Measurements from ENCODE around the gene ADI1. TPM values are rescaled to one million over a fixed set of nuclear protein-coding genes. Genes with fewer than 3 reads are reported as not detected.

Gene ADI1
- total and polyA plus RNA-seq, 12 donors = 50.0 to 160 (median 103) TPM

DNA sequence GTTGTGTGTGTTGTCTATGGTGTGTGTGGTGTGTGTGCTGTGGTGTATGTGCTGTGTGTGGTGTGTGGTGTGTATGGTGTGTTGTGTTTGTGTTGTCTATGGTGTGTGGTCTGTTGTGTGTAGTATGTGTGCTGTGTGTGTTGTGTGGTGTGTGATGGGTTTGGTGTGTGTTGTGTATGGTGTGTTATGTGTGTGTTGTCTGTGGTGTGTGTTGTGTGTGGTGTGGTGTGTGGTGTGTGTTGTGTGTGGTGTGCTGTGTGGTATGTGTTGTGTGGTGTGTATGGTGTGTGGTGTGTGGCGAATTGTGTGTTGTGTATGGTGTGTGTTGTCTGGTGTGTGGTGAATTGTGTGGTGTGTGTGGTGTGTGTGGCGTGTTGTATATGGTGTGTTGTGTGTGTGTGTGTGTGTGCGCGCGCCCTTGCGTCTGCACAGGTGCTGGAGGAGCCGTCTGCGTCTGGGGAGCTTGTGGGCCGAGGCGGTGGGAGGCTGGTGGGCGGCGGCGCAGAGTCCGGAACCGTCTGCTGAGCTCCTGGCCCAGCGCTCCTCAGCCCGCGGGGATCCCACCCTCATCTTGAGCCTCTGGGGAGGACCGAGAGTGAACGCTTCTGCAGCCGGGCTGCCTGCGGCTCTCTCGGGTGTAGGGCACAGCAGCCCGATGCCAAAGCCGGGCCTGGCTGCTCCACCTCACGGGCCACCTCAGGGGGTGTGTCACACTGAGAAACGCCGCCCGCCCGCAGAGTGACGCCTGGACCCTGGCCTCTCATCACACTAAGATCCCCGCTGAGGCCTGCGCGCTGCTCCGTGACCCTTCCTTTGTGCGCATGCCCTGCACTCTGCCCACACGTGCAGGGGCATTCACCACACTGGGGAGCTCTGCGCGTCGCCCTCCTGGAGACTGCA is 8.8 kb upstream of the ADI1 start:
- intact Hi-C loops (cut with DNase I) = no loop called here
- Histone ChIP-seq H3K27me3 (no peaks in the 10 kb centered on the region), H3K27ac (no peak overlapping the region), H3K36me3 (replicated peaks in 1 of 2) (no peaks in the 10 kb centered on the region), H3K4me1 (replicated peaks in 1 of 2) (peaks cover 7 to 21% of the 10 kb centered on the region in 2 donors), H3K9me3 (replicated peaks in 1 of 3) (no peaks in the 10 kb centered on the region), H3K4me3 (no peak overlapping the region)
- WGBS, 4 donors = 83 to 94% (median 89%) methylated on average over 28 to 40 of the region's 40 CpGs
- TF ChIP-seq POLR2A (IDR thresholded peaks at IDR 0.05) = no peak
- TF ChIP-seq, protein P1, sequence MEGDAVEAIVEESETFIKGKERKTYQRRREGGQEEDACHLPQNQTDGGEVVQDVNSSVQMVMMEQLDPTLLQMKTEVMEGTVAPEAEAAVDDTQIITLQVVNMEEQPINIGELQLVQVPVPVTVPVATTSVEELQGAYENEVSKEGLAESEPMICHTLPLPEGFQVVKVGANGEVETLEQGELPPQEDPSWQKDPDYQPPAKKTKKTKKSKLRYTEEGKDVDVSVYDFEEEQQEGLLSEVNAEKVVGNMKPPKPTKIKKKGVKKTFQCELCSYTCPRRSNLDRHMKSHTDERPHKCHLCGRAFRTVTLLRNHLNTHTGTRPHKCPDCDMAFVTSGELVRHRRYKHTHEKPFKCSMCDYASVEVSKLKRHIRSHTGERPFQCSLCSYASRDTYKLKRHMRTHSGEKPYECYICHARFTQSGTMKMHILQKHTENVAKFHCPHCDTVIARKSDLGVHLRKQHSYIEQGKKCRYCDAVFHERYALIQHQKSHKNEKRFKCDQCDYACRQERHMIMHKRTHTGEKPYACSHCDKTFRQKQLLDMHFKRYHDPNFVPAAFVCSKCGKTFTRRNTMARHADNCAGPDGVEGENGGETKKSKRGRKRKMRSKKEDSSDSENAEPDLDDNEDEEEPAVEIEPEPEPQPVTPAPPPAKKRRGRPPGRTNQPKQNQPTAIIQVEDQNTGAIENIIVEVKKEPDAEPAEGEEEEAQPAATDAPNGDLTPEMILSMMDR (IDR thresholded peaks at IDR 0.05) = no peak
- peak in 1 of 7 donors; percentile 49 for DNase-seq

DNA sequence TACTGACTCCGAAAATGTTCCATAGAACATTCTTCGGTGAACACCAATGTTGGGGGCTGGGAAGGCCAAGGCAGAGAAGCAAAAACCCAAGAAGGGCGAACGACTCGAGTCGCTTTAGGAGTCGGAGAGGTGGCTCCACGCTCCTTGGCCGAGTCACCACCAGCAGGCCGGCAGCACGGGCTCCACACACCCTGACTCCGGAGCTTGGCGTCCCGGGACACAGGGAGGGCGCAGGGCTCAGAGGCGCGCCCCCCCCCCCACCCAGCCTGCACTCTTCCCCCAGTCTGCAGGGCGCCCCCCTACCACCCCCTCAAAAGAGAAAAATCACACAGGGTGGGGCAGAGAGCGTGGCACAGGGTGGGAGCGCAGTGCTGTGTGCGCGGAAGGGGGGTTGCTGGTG is 7.5 kb upstream of the ADI1 start:
- TF ChIP-seq, protein P1 (IDR thresholded peaks at IDR 0.05) = no peak
- no peak for TF ChIP-seq POLR2A (IDR thresholded peaks at IDR 0.05)
- Histone ChIP-seq H3K4me3 (no peak overlapping the region), H3K27ac (no peak overlapping the region), H3K36me3 (replicated peaks in 1 of 2) (no peaks in the 10 kb centered on the region), H3K27me3 (no peaks in the 10 kb centered on the region), H3K4me1 (replicated peaks in 1 of 2) (peaks cover 7 to 28% of the 10 kb centered on the region in 2 donors), H3K9me3 (replicated peaks in 1 of 3) (no peaks in the 10 kb centered on the region)
- DNase-seq = peak in 1 of 7 donors; percentile 40
- 87 to 94% (median 92%) methylated on average over 11 to 22 of the region's 22 CpGs for WGBS, 4 donors
- intact Hi-C loops (cut with DNase I) = no loop called here

DNA sequence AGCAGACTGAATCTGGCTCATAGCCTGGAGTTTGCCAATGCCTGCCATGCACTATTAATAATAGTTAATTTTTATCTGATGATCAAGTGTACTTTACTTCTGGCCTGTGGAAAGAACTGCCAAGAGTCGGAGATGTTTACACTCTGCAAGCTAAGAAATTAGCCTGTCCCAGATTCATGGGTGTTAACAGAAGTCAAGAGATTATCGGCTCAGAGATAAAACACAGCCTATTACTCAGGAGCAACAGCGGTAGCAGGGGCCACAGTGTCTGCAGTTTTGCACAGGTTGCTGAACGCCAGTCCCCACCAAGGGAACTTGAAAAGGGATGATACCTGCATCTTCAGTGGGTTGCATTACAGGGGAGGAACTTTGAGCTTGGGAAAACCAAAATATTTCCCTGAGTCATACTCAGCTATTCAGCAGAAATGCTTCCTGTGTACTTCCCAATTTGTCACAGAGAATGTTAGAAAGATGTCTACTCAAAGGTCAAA is 4.3 kb upstream of the ADI1 start:
- H3K4me1 ChIP-seq (replicated peaks in 1 of 2) = peaks cover 7 to 39% of the 10 kb centered on the region in 2 donors
- intact Hi-C loops (cut with DNase I) = no loop called here
- TF ChIP-seq, protein P1 (IDR thresholded peaks at IDR 0.05) = no peak
- TF ChIP-seq POLR2A (IDR thresholded peaks at IDR 0.05) = no peak

DNA sequence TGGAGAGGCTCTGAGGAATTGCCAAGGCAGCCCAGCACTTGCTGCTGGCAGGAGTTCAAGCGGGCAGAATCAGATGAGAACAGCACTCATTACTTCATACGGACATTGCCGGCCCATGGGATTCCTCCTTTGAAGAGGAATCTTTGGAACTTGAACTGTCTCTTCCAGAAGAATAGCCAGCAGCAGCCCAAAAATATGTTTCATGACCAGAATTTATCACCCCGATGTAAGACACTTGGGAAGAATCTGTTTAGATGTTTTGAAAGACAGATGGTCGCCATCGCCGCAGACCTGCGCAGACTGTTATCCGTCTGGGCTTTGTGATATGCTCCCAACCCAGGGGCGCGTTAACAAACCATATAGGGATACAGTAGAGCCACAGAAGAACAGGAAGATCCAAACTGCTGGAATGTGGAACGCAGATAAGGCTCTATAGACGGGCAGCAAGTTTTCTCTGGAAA is 3.7 kb upstream of the ADI1 start:
- intact Hi-C loops (cut with DNase I) = no loop called here
- H3K27ac ChIP-seq = peak overlapping the region in 4 of 5 donors; percentile 0 to 81 (median 28)
- H3K36me3 ChIP-seq (replicated peaks in 1 of 2) = no peaks in the 10 kb centered on the region
- peaks cover 7 to 41% of the 10 kb centered on the region in 2 donors for H3K4me1 ChIP-seq (replicated peaks in 1 of 2)
- TF ChIP-seq, protein P1 (IDR thresholded peaks at IDR 0.05) = no peak
- TF ChIP-seq POLR2A (IDR thresholded peaks at IDR 0.05) = no peak
- WGBS, 4 donors = 71 to 78% (median 75%) methylated on average over 13 of the region's 13 CpGs
- peak overlapping the region in 1 of 4 donors; percentile 5 for H3K4me3 ChIP-seq
- H3K27me3 ChIP-seq = no peaks in the 10 kb centered on the region
- no peaks in the 10 kb centered on the region for H3K9me3 ChIP-seq (replicated peaks in 1 of 3)
- peak in 4 of 7 donors; percentile 51 to 74 (median 54) for DNase-seq

More for the DNA sequence above, 4.3 kb upstream of the ADI1 start:
- peak in 1 of 7 donors; percentile 53 for DNase-seq
- Histone ChIP-seq H3K27me3 (no peaks in the 10 kb centered on the region), H3K4me3 (no peak overlapping the region), H3K9me3 (replicated peaks in 1 of 3) (no peaks in the 10 kb centered on the region), H3K36me3 (replicated peaks in 1 of 2) (no peaks in the 10 kb centered on the region), H3K27ac (peak overlapping the region in 3 of 5 donors; percentile 0 to 81 (median 15))
- 27 to 36% (median 31%) methylated on average over 4 of the region's 4 CpGs for WGBS, 4 donors

All from adrenal gland (tissue), 12 donors.